ENCODE measurements around the gene TRIM39.
A peak's percentile ranks its signal among the peaks of the same experiment; 100 is the strongest.
"Not testable (repeated sequence)": the region's sequence is repeated elsewhere in the genome, so short reads cannot be mapped to it uniquely, and the experiment has no call there.

TRIM39 gene

GRCh38 chr6:30326526-30327231 is at the start of gene TRIM39:
TRIM39 (plus strand) TSS chr6:30326927; CDS start chr6:30329318, 2,391 bp downstream.
- DNase-seq, result peak; percentile 79

- not testable (repeated sequence) for DNase-seq
Measured at GRCh38 chr6:30280988-30281387, 45.7 kb upstream of the TRIM39 start.

- no peak for DNase-seq
Measured at GRCh38 chr6:30282522-30282921, 44.2 kb upstream of the TRIM39 start.

- DNase-seq, result no peak
Measured at GRCh38 chr6:30283761-30284160, 43.0 kb upstream of the TRIM39 start.

- no peak for DNase-seq
Measured at GRCh38 chr6:30287139-30287538, 39.6 kb upstream of the TRIM39 start.

- no peak for DNase-seq
Measured at GRCh38 chr6:30295837-30296236, 30.9 kb upstream of the TRIM39 start.

- DNase-seq, result no peak
Measured at GRCh38 chr6:30304002-30304401, 22.7 kb upstream of the TRIM39 start.

GRCh38 chr6:30311101-30311500 is 15.6 kb upstream of the TRIM39 start:
- no peak for DNase-seq

- DNase-seq, result peak; percentile 29
Measured at GRCh38 chr6:30311671-30312070, 15.1 kb upstream of the TRIM39 start.

- no peak for DNase-seq
Measured at GRCh38 chr6:30312266-30312665, 14.5 kb upstream of the TRIM39 start.

- no peak for DNase-seq
Measured at GRCh38 chr6:30312676-30313321, 13.9 kb upstream of the TRIM39 start.

GRCh38 chr6:30315156-30315555 is 11.6 kb upstream of the TRIM39 start:
- no peak for DNase-seq

- no peak for DNase-seq
Measured at GRCh38 chr6:30317913-30318589, 8.7 kb upstream of the TRIM39 start.

- peak; percentile 74 for DNase-seq
Measured at GRCh38 chr6:30319146-30319835, 7.4 kb upstream of the TRIM39 start.

- DNase-seq, result no peak
Measured at GRCh38 chr6:30321692-30322388, 4.9 kb upstream of the TRIM39 start.

GRCh38 chr6:30322527-30323501 is 3.9 kb upstream of the TRIM39 start:
- DNase-seq, result peak; percentile 83

GRCh38 chr6:30323806-30324205 is 2.9 kb upstream of the TRIM39 start:
- DNase-seq, result no peak

GRCh38 chr6:30325150-30325872 is 1.4 kb upstream of the TRIM39 start:
- peak; percentile 58 for DNase-seq

GRCh38 chr6:30325873-30326525 is 728 bp upstream of the TRIM39 start:
- DNase-seq, result peak; percentile 26

- DNase-seq, result no peak
Measured at GRCh38 chr6:30327232-30327746, 562 bp downstream of the TRIM39 start.
